PC-3 (cell line): ENCODE data around the gene GHRHR. TPM values are rescaled to one million over a fixed set of nuclear protein-coding genes. Genes with fewer than 3 reads are reported as not detected.

Source experiments
- ATAC-seq: fragments of 200-7000 bp; cut with Tn5 transposase; 2 replicates; pipeline ENCODE4 v1.9.1; 2020; ENCODE audit warnings: mild to moderate bottlenecking, moderate library complexity
- BruUV-seq: library from RNA; stranded (reverse); fragments of 400-500 nt; replicated peaks from 2 replicates; lab custom pipeline; 2021; lab: Mats Ljungman, UMichigan
- CTCF ChIA-PET: fragments of 300-600 bp; sonication (Branson Sonifier 250); formaldehyde crosslinking; loops from one replicate; lab custom pipeline; 2022; ENCODE audit warnings: antibody characterized with exemption; lab: Charles Lee
- POLR2A ChIA-PET: fragments of 300-600 bp; sonication (Branson Sonifier 250); formaldehyde crosslinking; loops from one replicate; lab custom pipeline; 2022; ENCODE audit warnings: antibody characterized with exemption; ENCODE audit not compliant: unreplicated experiment; lab: Charles Lee
- DNase-seq: peaks from one replicate; pipeline ENCODE4 v3.0.0-alpha.2; 2015
- H2AFZ ChIP-seq: fragments of 300-600 bp; sonication (generic); 2 replicates; pipeline ENCODE4 v1.6.0; 2016; ENCODE audit warnings: antibody characterized with exemption, low read length
- H3F3A ChIP-seq: fragments of 300-600 bp; sonication (generic); one replicate; pipeline ENCODE4 v1.6.0; 2017; ENCODE audit warnings: antibody characterized with exemption, low read length, control low read depth, mild to moderate bottlenecking; ENCODE audit not compliant: unreplicated experiment
- H3K27ac ChIP-seq: fragments of 300-600 bp; sonication (generic); 2 replicates; pipeline ENCODE4 v1.5.1; 2016; ENCODE audit warnings: mild to moderate bottlenecking, low read length
- H3K27me3 ChIP-seq: fragments of 300-600 bp; sonication (generic); 2 replicates; pipeline ENCODE4 v1.6.1; 2016; ENCODE audit warnings: low read length, mixed read lengths
- H3K36me3 ChIP-seq: fragments of 300-600 bp; sonication (generic); 2 replicates; pipeline ENCODE4 v1.6.1; 2016; ENCODE audit warnings: low read depth, mixed run types, low read length, mixed read lengths
- H3K4me1 ChIP-seq: fragments of 300-600 bp; sonication (generic); 2 replicates; pipeline ENCODE4 v1.5.1; 2016; ENCODE audit warnings: low read length; ENCODE audit not compliant: insufficient read depth
- H3K4me2 ChIP-seq: fragments of 300-600 bp; sonication (generic); 2 replicates; pipeline ENCODE4 v1.6.0; 2016; ENCODE audit warnings: low read length
- H3K4me3 ChIP-seq: fragments of 300-600 bp; sonication (generic); 2 replicates; pipeline ENCODE4 v1.5.1; 2016; ENCODE audit warnings: mild to moderate bottlenecking, low read length, mixed read lengths
- H3K79me2 ChIP-seq: fragments of 300-600 bp; sonication (generic); 2 replicates; pipeline ENCODE4 v1.6.1; 2017; ENCODE audit warnings: low read length, mixed read lengths
- H3K9ac ChIP-seq: fragments of 300-600 bp; sonication (generic); 2 replicates; pipeline ENCODE4 v1.6.0; 2016; ENCODE audit warnings: mild to moderate bottlenecking, low read length
- H3K9me2 ChIP-seq: fragments of 300-600 bp; sonication (generic); replicated peaks from 2 replicates; pipeline ENCODE4 v1.6.1; 2016; ENCODE audit warnings: mixed run types, low read length, mixed read lengths
- H3K9me3 ChIP-seq: fragments of 300-600 bp; sonication (generic); 2 replicates; pipeline ENCODE4 v1.6.1; 2016; ENCODE audit warnings: low read length, mixed read lengths
- H4K20me1 ChIP-seq: fragments of 300-600 bp; sonication (generic); 2 replicates; pipeline ENCODE4 v1.6.1; 2016; ENCODE audit warnings: low read length, mixed read lengths
- CTCF ChIP-seq: fragments of 300-600 bp; sonication (generic); conservative IDR thresholded peaks from 2 replicates; pipeline ENCODE4 v1.5.1; 2017; ENCODE audit warnings: antibody characterized with exemption, low read depth, mild to moderate bottlenecking, low read length
- EZH2 ChIP-seq: fragments of 300-600 bp; sonication (generic); IDR thresholded peaks from one replicate; pipeline ENCODE4 v1.6.1; 2017; ENCODE audit warnings: antibody characterized with exemption, mild to moderate bottlenecking, low read length; ENCODE audit not compliant: unreplicated experiment
- EZH2phosphoT487 ChIP-seq: fragments of 300-600 bp; sonication (generic); IDR thresholded peaks from 2 replicates; pipeline ENCODE4 v1.6.1; 2018; ENCODE audit warnings: mild to moderate bottlenecking, antibody characterized with exemption, low read length, borderline replicate concordance
- intact Hi-C: fragments of 100-400 bp; cut with micrococcal nuclease; formaldehyde crosslinking; loops from 2 replicates; pipeline ENCODE4 v1.9.0; 2023
- total RNA-seq: library from RNA; depleted of rRNA; stranded (reverse); fragments of >200 nt; gene quantifications from 2 replicates; pipeline ENCODE4 v1.2.3, GENCODE V29; 2014

Gene GHRHR
- total RNA-seq, 1 experiment from 2014 or later, result not detected

GRCh38 chr7:30929686-30930085, 34.1 kb upstream of the GHRHR start:
- no peaks in the 10 kb centered on the region for H3K9me3 ChIP-seq
- H4K20me1 ChIP-seq, result no peaks in the 10 kb centered on the region
- H3K4me3 ChIP-seq, result no peak overlapping the region
- H3K9ac ChIP-seq, result no peak overlapping the region
- BruUV-seq, result no TSS peak
- no peak overlapping the region for H3K4me2 ChIP-seq
- H3K4me1 ChIP-seq, result no peaks in the 10 kb centered on the region
- H3K79me2 ChIP-seq, result no peaks in the 10 kb centered on the region
- TF ChIP-seq EZH2 (no peak), CTCF (no peak), EZH2phosphoT487 (no peak)
- H3F3A ChIP-seq, result no peaks in the 10 kb centered on the region
- H3K27ac ChIP-seq, result no peak overlapping the region
- CTCF ChIA-PET, result no interaction called here
- H3K9me2 ChIP-seq, result no peaks in the 10 kb centered on the region
- DNase-seq (no peak), ATAC-seq (no peak)
- H3K27me3 ChIP-seq, result no peaks in the 10 kb centered on the region
- intact Hi-C loops, result no loop called here
- POLR2A ChIA-PET, result no interaction called here
- H2AFZ ChIP-seq, result no peak overlapping the region
- H3K36me3 ChIP-seq, result no peaks in the 10 kb centered on the region

GRCh38 chr7:30930621-30931020, 33.1 kb upstream of the GHRHR start:
- H3F3A ChIP-seq, result no peaks in the 10 kb centered on the region
- H3K27me3 ChIP-seq, result no peaks in the 10 kb centered on the region
- no peak overlapping the region for H3K27ac ChIP-seq
- no peaks in the 10 kb centered on the region for H3K4me1 ChIP-seq
- CTCF ChIA-PET, result no interaction called here
- no peak overlapping the region for H3K4me2 ChIP-seq
- no peak overlapping the region for H3K4me3 ChIP-seq
- no peaks in the 10 kb centered on the region for H3K9me3 ChIP-seq
- intact Hi-C loops, result no loop called here
- H3K9me2 ChIP-seq, result no peaks in the 10 kb centered on the region
- H3K79me2 ChIP-seq, result no peaks in the 10 kb centered on the region
- BruUV-seq, result no TSS peak
- no peak for ATAC-seq
- TF ChIP-seq CTCF, result no peak
- TF ChIP-seq EZH2, result no peak
- no peak for TF ChIP-seq EZH2phosphoT487
- no peak overlapping the region for H3K9ac ChIP-seq
- POLR2A ChIA-PET, result interaction anchor here (0.6 kb wide), 1 partner anchor 10 kb away, joined by 5 read pairs; no protein-coding TSS in a partner anchor
- no peaks in the 10 kb centered on the region for H4K20me1 ChIP-seq
- no peak overlapping the region for H2AFZ ChIP-seq
- no peaks in the 10 kb centered on the region for H3K36me3 ChIP-seq
- DNase-seq, result no peak

- H3K4me3 ChIP-seq, result no peak overlapping the region
- CTCF ChIA-PET, result no interaction called here
- ATAC-seq, result no peak
Measured at GRCh38 chr7:30931161-30931928, 32.4 kb upstream of the GHRHR start.

More at GRCh38 chr7:30931161-30931928, 32.4 kb upstream of the GHRHR start:
- no peaks in the 10 kb centered on the region for H3K4me1 ChIP-seq
- no peak overlapping the region for H3K4me2 ChIP-seq
- no peaks in the 10 kb centered on the region for H3K27me3 ChIP-seq
- no peak overlapping the region for H3K27ac ChIP-seq
- TF ChIP-seq CTCF, result no peak
- TF ChIP-seq EZH2, result no peak
- no peak for TF ChIP-seq EZH2phosphoT487
- H3K9ac ChIP-seq, result no peak overlapping the region
- H3F3A ChIP-seq, result no peaks in the 10 kb centered on the region
- POLR2A ChIA-PET, result no interaction called here
- no peaks in the 10 kb centered on the region for H3K9me3 ChIP-seq
- H3K79me2 ChIP-seq, result no peaks in the 10 kb centered on the region
- no peaks in the 10 kb centered on the region for H3K36me3 ChIP-seq
- DNase-seq, result no peak
- no peak overlapping the region for H2AFZ ChIP-seq
- BruUV-seq, result no TSS peak
- no peaks in the 10 kb centered on the region for H4K20me1 ChIP-seq
- intact Hi-C loops, result no loop called here
- no peaks in the 10 kb centered on the region for H3K9me2 ChIP-seq
